Sigmoid colon (tissue), 7 donors: ENCODE data around the gene GDF10. TPM values are rescaled to one million over a fixed set of nuclear protein-coding genes. Genes with fewer than 3 reads are reported as not detected.

Experiments
- DNase-seq: peaks from one replicate; pipeline ENCODE4 v3.0.0-alpha.2; 2019
- H3K27ac ChIP-seq, 4 donors: fragments of 200-600 bp; sonication (generic); one replicate each; pipeline ENCODE4 v1.5.1; 2016 to 2019; ENCODE audit warnings: mild to moderate bottlenecking in 1 of 4
- H3K27me3 ChIP-seq, 3 donors: fragments of 200-600 bp; sonication (generic); one replicate each; pipeline ENCODE4 v1.5.1; 2019; ENCODE audit warnings: mild to moderate bottlenecking in 1 of 3
- H3K36me3 ChIP-seq, 4 donors: fragments of 200-600 bp; sonication (generic); one replicate each; pipeline ENCODE4 v1.5.1; 2016 to 2019
- H3K4me1 ChIP-seq, 4 donors: fragments of 200-600 bp; sonication (generic); one replicate each; pipeline ENCODE4 v1.5.1; 2017 to 2019
- H3K4me3 ChIP-seq, 4 donors: fragments of 200-600 bp; sonication (generic); one replicate each; pipeline ENCODE4 v1.5.1; 2017 to 2019; ENCODE audit warnings: mild to moderate bottlenecking in 2 of 4, moderate library complexity in 1 of 4
- H3K9me3 ChIP-seq, 4 donors: fragments of 200-600 bp in 3 of 4; sonication (generic) in 3 of 4; one replicate each; pipeline versions ENCODE4 v1.5.1 to v1.6.1; 2013 to 2019
- EP300 ChIP-seq, 4 donors: sonication (generic); formaldehyde crosslinking; IDR thresholded peaks; one replicate each; pipeline ENCODE4 v1.6.1; 2017; ENCODE audit warnings: antibody characterized with exemption in 4 of 4
- POLR2A ChIP-seq, 2 donors: fragments of 450-650 bp; IDR thresholded peaks; one replicate each; pipeline ENCODE4 v1.6.1; 2016; ENCODE audit warnings: antibody characterized with exemption in 2 of 2, mild to moderate bottlenecking in 2 of 2, moderate library complexity in 2 of 2
- POLR2AphosphoS5 ChIP-seq, 4 donors: sonication (generic); formaldehyde crosslinking; IDR thresholded peaks; one replicate each; pipeline ENCODE4 v1.6.1; 2017; ENCODE audit warnings: antibody characterized with exemption in 4 of 4
- WGBS, 2 donors: extraction: QIAGEN DNeasy Blood & Tissue Kit; methylation state at CpG; one replicate each; pipeline ENCODE4 v1.1.7; 2013; 5-methylcytosine and 5-hydroxymethylcytosine counted together
- intact Hi-C: fragments of 100-400 bp; cut with DNase I; formaldehyde crosslinking; loops from one replicate; pipeline ENCODE4 v1.15.1; 2023
- polyA plus RNA-seq, 3 donors: library from polyadenylated mRNA; stranded (reverse); fragments of 200-250 nt; gene quantifications; one replicate each; pipeline ENCODE4 v1.2.3, GENCODE V29; 2013
- total RNA-seq, 4 donors: library from RNA; depleted of rRNA; stranded (reverse); fragments of >200 nt; gene quantifications; one replicate each; pipeline ENCODE4 v1.1.0, GENCODE V29; 2016
- TF ChIP-seq, protein P1 (sequence below), 4 experiments: fragments of 450-650 bp in 3 of 4; fragments of 200-600 bp in 1 of 4; IDR thresholded peaks; one replicate each; pipeline ENCODE4 v1.5.1; 2016 to 2019; ENCODE audit warnings: antibody characterized with exemption in 4 of 4, mild to moderate bottlenecking in 3 of 4, moderate library complexity in 2 of 4
- donor health status: healthy with polysubstance abuse.
- donor health status: Bipolar disorder and iron deficiency.
- donor health status: healthy.

The GDF10 gene
- total and polyA plus RNA-seq, 7 donors: 0.67 to 11.9 (median 4.4) TPM; not detected in 2

DNA sequence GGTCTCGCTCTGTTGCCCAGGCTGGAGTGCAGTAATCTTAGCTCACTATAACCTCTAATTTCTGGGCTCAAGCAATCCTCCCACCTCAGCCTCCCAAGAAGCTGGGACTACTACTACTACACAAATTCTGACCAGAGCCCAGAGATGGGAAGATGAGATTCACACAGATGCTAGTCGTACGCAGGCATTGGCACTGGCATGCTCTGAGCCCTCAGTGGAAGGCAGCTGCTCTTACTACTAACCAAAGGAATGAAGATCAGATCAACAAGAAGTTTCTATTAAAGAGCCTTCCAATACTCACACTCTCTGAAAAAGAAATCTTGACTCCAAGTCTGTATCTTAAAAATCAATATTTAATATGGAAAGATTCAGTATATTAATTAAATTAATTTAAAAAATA lies 32.9 kb downstream of the GDF10 start:
- no peak for DNase-seq
- TF ChIP-seq, protein P1, sequence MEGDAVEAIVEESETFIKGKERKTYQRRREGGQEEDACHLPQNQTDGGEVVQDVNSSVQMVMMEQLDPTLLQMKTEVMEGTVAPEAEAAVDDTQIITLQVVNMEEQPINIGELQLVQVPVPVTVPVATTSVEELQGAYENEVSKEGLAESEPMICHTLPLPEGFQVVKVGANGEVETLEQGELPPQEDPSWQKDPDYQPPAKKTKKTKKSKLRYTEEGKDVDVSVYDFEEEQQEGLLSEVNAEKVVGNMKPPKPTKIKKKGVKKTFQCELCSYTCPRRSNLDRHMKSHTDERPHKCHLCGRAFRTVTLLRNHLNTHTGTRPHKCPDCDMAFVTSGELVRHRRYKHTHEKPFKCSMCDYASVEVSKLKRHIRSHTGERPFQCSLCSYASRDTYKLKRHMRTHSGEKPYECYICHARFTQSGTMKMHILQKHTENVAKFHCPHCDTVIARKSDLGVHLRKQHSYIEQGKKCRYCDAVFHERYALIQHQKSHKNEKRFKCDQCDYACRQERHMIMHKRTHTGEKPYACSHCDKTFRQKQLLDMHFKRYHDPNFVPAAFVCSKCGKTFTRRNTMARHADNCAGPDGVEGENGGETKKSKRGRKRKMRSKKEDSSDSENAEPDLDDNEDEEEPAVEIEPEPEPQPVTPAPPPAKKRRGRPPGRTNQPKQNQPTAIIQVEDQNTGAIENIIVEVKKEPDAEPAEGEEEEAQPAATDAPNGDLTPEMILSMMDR (IDR thresholded peaks at IDR 0.05): no peak
- no peak for TF ChIP-seq POLR2A (IDR thresholded peaks at IDR 0.05)
- TF ChIP-seq POLR2AphosphoS5 (IDR thresholded peaks at IDR 0.05): no peak
- no peak for TF ChIP-seq EP300 (IDR thresholded peaks at IDR 0.05)
- intact Hi-C loops: no loop called here
- Histone ChIP-seq H3K36me3 (no peaks in the 10 kb centered on the region), H3K4me1 (peaks cover 0 to 6% (median 2%) of the 10 kb centered on the region in 4 donors), H3K27me3 (no peaks in the 10 kb centered on the region), H3K4me3 (no peak overlapping the region), H3K27ac (no peak overlapping the region), H3K9me3 (no peaks in the 10 kb centered on the region)
- 83 to 91% methylated on average over 3 of the region's 3 CpGs for WGBS, 2 donors

DNA sequence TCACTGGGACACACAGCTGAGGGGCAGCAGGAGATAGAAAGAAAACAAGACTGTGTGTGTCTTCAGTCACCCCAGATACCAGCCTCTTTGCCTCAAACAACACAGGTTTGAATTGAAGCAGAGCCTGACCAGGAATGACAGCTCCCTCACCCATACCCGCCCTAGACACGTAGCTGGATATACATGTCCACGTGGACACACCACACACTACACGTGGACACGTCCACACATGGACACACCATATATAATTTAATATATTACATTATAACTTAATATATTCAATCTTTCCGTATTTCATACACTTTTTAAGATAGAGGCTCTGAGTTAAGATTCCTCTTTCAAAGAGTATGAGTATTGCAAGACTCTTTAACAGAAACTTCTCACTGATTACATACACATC lies 33.5 kb downstream of the GDF10 start:
- 92 to 94% methylated on average over 6 of the region's 6 CpGs for WGBS, 2 donors
- intact Hi-C loops: no loop called here
- DNase-seq: no peak
- no peaks in the 10 kb centered on the region for H3K36me3 ChIP-seq
- TF ChIP-seq EP300 (IDR thresholded peaks at IDR 0.05) (no peak), POLR2A (IDR thresholded peaks at IDR 0.05) (no peak), POLR2AphosphoS5 (IDR thresholded peaks at IDR 0.05) (no peak)
- TF ChIP-seq, protein P1 (IDR thresholded peaks at IDR 0.05): no peak
- H3K4me3 ChIP-seq: no peak overlapping the region
- no peaks in the 10 kb centered on the region for H3K27me3 ChIP-seq
- H3K27ac ChIP-seq: no peak overlapping the region
- peaks cover 0 to 6% (median 2%) of the 10 kb centered on the region in 4 donors for H3K4me1 ChIP-seq
- no peaks in the 10 kb centered on the region for H3K9me3 ChIP-seq

DNA sequence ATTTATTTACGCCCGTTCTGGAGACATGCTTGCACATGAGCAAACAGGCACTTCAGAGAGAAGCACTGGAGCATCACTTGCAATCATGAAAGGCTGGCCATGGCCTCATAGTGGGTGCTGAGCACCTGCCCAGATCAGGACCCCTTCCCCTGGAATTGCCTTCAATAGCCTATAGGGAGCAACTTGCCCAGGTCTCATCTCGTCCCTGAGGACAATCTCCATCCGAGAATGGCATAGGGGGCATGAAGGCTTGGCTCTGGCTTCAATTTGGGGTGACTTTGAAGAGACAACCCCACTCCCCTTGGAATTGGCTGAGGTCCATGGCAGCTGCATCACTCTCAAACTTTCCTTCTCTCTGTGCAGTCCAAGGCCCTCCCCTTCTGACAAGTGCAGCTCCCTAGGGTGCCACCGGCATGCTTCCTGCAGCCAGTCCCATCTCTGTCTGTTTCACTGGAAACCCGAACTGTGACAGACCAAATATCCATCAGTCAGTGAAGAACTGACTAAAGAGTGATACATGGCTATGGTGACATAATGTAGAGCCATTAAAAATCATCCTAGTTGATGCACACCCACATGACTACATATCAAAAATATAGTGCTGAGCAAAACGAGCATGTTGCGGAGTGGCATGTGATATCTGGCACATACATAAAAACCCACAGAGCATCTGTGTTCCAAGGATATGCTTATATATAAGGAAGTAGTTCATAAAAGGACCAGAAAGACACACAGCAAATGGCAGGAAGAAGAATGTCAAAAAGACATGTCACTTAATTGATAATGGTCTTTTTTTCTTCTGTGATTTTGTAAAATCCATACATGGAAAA lies 34.7 kb downstream of the GDF10 start:
- Histone ChIP-seq H3K27me3 (no peaks in the 10 kb centered on the region), H3K9me3 (no peaks in the 10 kb centered on the region), H3K4me1 (peaks cover 0 to 6% (median 2%) of the 10 kb centered on the region in 4 donors), H3K4me3 (no peak overlapping the region), H3K36me3 (no peaks in the 10 kb centered on the region), H3K27ac (no peak overlapping the region)
- DNase-seq: peak; percentile 20
- TF ChIP-seq POLR2AphosphoS5 (IDR thresholded peaks at IDR 0.05): no peak
- TF ChIP-seq POLR2A (IDR thresholded peaks at IDR 0.05): no peak
- 87 to 89% methylated on average over 8 of the region's 8 CpGs for WGBS, 2 donors
- intact Hi-C loops: no loop called here

DNA sequence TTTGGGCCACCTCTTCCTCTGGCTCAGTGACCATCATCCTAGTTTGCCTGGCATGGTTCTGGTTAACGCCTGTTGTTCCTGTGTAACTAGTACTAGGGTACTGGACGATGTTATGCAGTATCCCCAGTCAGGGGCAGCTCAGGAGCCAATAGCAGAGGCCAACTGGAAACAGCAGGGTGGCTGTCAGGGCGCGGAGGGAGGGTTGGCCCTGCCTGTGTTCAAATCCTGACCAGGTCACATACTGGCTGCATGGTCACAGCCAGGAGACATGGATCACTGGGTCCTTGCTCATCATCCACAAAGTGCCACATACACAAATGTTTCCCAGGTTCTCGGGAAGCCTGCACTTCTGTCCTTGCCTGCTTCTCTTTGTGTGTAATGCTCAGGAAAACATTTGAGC lies 35.9 kb downstream of the GDF10 start:
- peak; percentile 30 for DNase-seq
- peaks cover 0 to 1% (median 0%) of the 10 kb centered on the region in 3 donors for H3K27me3 ChIP-seq
- H3K9me3 ChIP-seq: no peaks in the 10 kb centered on the region
- 86 to 93% methylated on average over 5 of the region's 5 CpGs for WGBS, 2 donors
- TF ChIP-seq, protein P1 (IDR thresholded peaks at IDR 0.05): no peak
- TF ChIP-seq POLR2AphosphoS5 (IDR thresholded peaks at IDR 0.05) (no peak), EP300 (IDR thresholded peaks at IDR 0.05) (no peak), POLR2A (IDR thresholded peaks at IDR 0.05) (no peak)
- H3K4me3 ChIP-seq: no peak overlapping the region
- H3K4me1 ChIP-seq: peaks cover 0 to 6% (median 2%) of the 10 kb centered on the region in 4 donors
- intact Hi-C loops: no loop called here
- no peak overlapping the region for H3K27ac ChIP-seq
- H3K36me3 ChIP-seq: no peaks in the 10 kb centered on the region

DNA sequence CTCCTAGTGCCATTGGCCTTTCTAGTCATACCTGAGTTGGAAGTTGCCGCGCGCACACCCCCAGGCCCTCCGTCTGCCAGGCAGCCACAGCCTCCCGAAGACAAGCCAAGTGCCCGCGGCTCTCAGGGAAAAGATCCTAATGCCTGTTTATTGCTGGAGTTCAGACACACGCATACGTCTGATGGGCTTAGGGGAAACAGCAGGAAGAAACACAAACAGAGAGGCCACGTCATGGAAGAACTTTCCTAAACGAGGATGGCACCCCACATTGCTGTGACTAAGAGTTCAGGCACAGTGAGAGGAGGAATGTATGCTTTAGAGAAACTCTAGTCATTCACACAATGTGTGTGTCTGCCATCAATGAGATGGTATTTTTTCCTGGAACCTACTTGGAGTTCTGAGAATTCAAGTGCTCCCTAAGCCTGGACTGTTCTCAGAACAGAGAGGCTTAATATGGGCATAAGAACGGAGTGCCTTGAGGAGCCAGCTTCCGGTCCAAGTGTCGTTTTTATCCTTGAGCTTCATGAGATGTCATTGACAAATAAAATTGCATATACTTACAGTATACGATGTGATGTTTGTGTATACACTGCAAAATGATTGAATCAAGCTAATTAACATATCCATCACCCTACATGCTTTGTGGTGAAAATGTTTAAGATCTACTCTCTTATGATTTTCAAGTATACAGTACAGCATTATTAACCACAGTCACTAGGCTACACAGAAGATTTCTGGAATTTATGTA lies 36.6 kb downstream of the GDF10 start:
- H3K27me3 ChIP-seq: peaks cover 0 to 7% (median 0%) of the 10 kb centered on the region in 3 donors
- H3K9me3 ChIP-seq: no peaks in the 10 kb centered on the region
- H3K27ac ChIP-seq: no peak overlapping the region
- peaks cover 0 to 6% (median 2%) of the 10 kb centered on the region in 4 donors for H3K4me1 ChIP-seq
- H3K36me3 ChIP-seq: no peaks in the 10 kb centered on the region
- no peak for DNase-seq
- 82 to 85% methylated on average over 15 of the region's 15 CpGs for WGBS, 2 donors
- intact Hi-C loops: no loop called here
- H3K4me3 ChIP-seq: no peak overlapping the region
- TF ChIP-seq, protein P1 (IDR thresholded peaks at IDR 0.05): no peak
- no peak for TF ChIP-seq POLR2AphosphoS5 (IDR thresholded peaks at IDR 0.05)
- no peak for TF ChIP-seq POLR2A (IDR thresholded peaks at IDR 0.05)
- TF ChIP-seq EP300 (IDR thresholded peaks at IDR 0.05): no peak
